Spleen (tissue), 7 donors: Measurements from ENCODE around the gene PTPN13.

Experiments
- POLR2AphosphoS5 ChIP-seq, 3 donors: sonication (generic); formaldehyde crosslinking; IDR thresholded peaks; one replicate each; pipeline ENCODE4 v1.5.1; 2017; ENCODE audit warnings: antibody characterized with exemption in 3 of 3
- TF ChIP-seq, protein P1 (sequence below), 11 experiments: fragments of 200-600 bp in 7 of 11; fragments of 450-650 bp in 4 of 11; sonication (generic) in 4 of 11; IDR thresholded peaks in 8 of 11; conservative IDR thresholded peaks in 3 of 11; 1 replicate in 7 of 11; 2 replicates in 4 of 11; pipeline versions ENCODE4 v1.4.0 to v1.8.0; 2016 to 2021; ENCODE audit warnings: antibody characterized with exemption in 11 of 11, inconsistent platforms in 4 of 11, mild to moderate bottlenecking in 1 of 11
- donor health status: DM: no; HTN: no; CAD: no; lungs with moderate emphysema.
- donor health status: DM: no; HTN: no; CAD: no.
- donor health status: DM: no; HTN: no; CAD: no.

DNA sequence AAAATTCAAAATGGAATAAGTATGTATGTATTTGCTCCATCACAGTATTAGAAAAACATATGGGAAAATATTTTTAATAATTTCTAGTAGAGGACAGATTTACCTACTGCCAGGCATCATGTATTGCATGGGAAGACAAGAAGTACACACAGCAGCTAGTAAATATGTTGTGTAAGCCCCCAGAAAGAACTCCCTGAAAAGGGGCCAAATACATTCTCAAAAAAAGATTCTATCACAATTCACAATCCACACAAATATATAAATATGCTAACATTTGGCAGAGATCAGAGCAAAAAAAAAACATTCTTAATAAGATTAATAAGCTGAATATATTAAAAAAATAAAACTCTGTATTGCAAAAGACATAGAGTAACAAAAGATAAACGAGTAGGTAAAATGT, 227.0 kb downstream of the PTPN13 start:
- TF ChIP-seq, protein P1, sequence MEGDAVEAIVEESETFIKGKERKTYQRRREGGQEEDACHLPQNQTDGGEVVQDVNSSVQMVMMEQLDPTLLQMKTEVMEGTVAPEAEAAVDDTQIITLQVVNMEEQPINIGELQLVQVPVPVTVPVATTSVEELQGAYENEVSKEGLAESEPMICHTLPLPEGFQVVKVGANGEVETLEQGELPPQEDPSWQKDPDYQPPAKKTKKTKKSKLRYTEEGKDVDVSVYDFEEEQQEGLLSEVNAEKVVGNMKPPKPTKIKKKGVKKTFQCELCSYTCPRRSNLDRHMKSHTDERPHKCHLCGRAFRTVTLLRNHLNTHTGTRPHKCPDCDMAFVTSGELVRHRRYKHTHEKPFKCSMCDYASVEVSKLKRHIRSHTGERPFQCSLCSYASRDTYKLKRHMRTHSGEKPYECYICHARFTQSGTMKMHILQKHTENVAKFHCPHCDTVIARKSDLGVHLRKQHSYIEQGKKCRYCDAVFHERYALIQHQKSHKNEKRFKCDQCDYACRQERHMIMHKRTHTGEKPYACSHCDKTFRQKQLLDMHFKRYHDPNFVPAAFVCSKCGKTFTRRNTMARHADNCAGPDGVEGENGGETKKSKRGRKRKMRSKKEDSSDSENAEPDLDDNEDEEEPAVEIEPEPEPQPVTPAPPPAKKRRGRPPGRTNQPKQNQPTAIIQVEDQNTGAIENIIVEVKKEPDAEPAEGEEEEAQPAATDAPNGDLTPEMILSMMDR (IDR thresholded peaks at IDR 0.05 in 8 of 11, conservative IDR thresholded peaks at IDR 0.05 in 3 of 11): no peak
- TF ChIP-seq POLR2AphosphoS5 (IDR thresholded peaks at IDR 0.05): no peak
